SU-DHL-6 (cell line): ENCODE measurements around the gene MKKS.

Experiments
- EZH2phosphoT487 ChIP-seq: fragments of 200-600 bp; sonication (generic), shearing (Covaris generic); conservative IDR thresholded peaks from 2 replicates; pipeline ENCODE4 v1.6.1; 2018; ENCODE audit warnings: mild to moderate bottlenecking, antibody characterized with exemption, low read length, moderate library complexity, mixed read lengths
- TF ChIP-seq, protein P1 (sequence below): fragments of 200-600 bp; sonication (generic); IDR thresholded peaks from one replicate; pipeline ENCODE4 v1.5.1; 2017; ENCODE audit warnings: antibody characterized with exemption, mild to moderate bottlenecking, low read length, moderate library complexity; ENCODE audit not compliant: insufficient read depth, poor library complexity, severe bottlenecking

DNA sequence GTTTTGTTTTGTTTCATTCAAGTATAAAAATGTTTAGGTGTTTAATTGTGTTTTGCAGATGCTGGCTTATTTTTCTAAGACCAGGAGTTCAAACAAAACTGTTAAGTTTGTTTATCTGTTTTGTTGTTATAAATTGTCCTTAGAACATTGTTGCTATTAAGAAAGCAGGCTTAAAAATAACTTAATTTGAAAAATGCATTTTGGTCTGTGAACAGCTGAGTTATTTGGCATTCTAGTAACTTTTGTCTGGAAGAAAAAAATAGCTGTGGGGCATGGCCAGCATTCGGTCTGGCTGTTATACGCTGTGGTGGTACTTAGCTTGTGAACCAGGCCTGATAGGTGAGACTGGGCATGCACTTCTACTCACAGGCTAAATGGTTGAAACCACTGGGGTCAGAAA is 38.8 kb upstream of the MKKS start:
- no peak for TF ChIP-seq EZH2phosphoT487
- TF ChIP-seq, protein P1, sequence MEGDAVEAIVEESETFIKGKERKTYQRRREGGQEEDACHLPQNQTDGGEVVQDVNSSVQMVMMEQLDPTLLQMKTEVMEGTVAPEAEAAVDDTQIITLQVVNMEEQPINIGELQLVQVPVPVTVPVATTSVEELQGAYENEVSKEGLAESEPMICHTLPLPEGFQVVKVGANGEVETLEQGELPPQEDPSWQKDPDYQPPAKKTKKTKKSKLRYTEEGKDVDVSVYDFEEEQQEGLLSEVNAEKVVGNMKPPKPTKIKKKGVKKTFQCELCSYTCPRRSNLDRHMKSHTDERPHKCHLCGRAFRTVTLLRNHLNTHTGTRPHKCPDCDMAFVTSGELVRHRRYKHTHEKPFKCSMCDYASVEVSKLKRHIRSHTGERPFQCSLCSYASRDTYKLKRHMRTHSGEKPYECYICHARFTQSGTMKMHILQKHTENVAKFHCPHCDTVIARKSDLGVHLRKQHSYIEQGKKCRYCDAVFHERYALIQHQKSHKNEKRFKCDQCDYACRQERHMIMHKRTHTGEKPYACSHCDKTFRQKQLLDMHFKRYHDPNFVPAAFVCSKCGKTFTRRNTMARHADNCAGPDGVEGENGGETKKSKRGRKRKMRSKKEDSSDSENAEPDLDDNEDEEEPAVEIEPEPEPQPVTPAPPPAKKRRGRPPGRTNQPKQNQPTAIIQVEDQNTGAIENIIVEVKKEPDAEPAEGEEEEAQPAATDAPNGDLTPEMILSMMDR, result no peak
